Epithelial cell of proximal tubule (primary cell): ENCODE measurements around the gene TRIM40. TPM values are rescaled to one million over a fixed set of nuclear protein-coding genes. Genes with fewer than 3 reads are reported as not detected.

ENCODE experiments used
- DNase-seq: peaks from one replicate; pipeline ENCODE4 v3.0.0-alpha.2; 2011; ENCODE audit warnings: low read depth
- H3K4me3 ChIP-seq: 2 replicates; pipeline ENCODE4 v1.5.1; 2011; ENCODE audit warnings: low read depth, mild to moderate bottlenecking, low read length
- CTCF ChIP-seq: conservative IDR thresholded peaks from 2 replicates; pipeline ENCODE4 v1.5.1; 2012; ENCODE audit warnings: low read depth, mild to moderate bottlenecking, low read length
- total RNA-seq: library from RNA; depleted of rRNA; stranded (reverse); fragments of >200 nt; gene quantifications from 2 replicates; pipeline ENCODE4 v1.2.3, GENCODE V29; 2015

The TRIM40 gene
- total RNA-seq, 1 donor from 2014 or later: not detected

- TF ChIP-seq CTCF: no peak
- no peak overlapping the region for H3K4me3 ChIP-seq
- peak; percentile 48 for DNase-seq
These were observed 14.9 kb downstream of the TRIM40 start for GRCh38 chr6:30150671-30151395.

DNA sequence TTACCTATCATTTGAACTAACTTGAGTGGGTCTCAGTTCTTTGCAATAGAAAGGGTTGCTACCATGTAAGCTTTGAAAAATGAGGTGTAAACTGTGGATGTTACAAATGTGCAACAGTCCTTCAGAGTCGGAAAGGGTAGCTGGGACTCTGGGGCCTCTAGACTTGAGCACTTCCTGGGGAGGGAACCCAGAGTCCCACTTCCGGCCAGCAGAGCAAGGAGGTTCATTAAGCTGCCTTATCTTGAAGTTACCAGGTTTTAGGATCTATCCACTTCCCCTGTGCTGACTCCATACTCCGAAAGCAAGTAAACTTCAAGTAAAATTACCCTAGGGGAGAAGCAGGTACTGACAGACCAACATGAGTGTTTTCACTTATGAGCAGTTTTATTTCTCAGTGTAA lies 15.6 kb downstream of the TRIM40 start:
- no peak for DNase-seq
- no peak for TF ChIP-seq CTCF

DNA sequence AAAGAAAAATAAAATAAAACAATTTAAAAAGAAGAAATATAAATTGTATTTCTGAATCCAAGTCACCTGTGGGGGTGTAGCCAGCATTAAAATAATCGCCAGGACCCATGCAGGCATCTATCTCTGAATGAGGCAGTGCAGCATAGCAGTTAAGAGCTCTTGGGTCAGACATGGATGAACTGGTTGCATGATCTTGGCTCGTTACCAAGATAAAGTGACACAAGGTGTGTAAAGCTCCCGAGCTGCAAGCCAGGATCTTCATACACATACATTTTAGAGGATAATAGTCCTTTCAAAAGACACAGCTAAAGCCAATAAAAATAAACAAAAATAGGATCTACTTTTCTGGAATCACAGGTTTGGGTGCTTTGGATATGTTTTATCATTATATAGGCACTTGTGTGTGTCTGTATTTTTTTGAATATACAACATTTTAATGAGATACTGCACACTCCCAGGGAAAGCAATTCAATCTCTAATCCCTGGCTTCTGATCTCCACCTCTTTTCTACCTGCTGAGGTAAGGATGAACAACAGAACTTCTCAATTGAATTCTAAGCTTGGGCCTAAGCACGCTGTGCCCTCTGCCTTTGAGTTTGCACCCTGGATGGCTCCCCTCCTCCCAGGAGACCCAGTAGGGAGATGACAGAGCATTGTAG lies 16.2 kb downstream of the TRIM40 start:
- TF ChIP-seq CTCF: no peak
- no peak for DNase-seq
- no peak overlapping the region for H3K4me3 ChIP-seq

More for the DNA sequence above, 15.6 kb downstream of the TRIM40 start:
- H3K4me3 ChIP-seq: no peak overlapping the region

DNA sequence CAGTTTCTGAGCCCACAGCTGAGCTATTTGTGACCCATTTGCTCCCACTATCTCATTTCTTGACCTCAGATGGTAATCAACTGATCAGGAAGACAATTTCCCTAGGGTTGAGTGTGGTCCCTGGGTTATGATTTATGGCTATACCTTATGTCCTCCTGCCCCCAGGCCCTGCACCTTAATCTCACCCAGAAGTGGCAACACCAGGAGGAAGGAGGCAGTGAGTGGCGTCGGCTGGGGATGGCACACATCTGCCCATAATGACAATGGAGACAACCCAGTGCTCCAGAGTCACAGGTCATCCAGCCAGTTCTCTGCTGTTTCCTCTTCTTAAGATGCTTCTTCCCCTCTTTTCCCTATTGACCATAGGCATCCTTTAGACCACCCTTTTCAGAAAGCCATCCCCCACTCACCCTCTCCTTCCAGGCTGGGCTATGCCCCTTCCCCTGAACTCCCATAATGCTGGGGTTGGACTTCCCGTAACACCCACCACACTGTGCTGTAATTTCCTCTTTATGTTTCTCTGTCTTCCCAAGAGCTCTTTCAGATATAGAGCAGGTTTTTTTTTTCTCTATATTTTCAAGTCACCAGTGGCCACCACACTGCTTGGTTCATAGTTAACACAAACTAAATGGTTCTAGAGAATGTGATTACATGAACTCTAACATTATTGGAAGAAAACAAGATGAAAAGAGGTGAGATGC lies 17.1 kb downstream of the TRIM40 start:
- no peak overlapping the region for H3K4me3 ChIP-seq
- no peak for DNase-seq

DNA sequence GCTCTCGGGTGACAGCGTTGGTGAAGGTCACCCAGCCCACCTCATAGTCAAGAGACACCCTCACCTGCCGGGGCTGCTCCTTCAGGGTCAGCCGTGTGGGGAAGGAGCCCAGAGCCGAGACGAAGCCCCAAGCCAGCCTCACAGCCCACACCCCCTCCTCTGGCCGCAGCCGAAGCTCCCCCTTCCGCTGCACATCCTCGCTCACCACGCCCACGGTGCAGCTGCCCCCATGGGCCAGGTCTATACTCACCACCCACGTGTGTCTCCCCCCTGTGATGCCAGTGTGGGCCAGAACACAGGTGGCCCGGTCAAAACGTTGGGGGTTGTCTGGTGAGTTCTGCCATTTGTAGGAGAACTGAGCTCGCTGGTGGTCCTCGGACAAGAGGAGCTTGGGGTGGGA lies 18.1 kb downstream of the TRIM40 start:
- no peak overlapping the region for H3K4me3 ChIP-seq
- no peak for DNase-seq
- TF ChIP-seq CTCF: no peak

More for the DNA sequence above, 17.1 kb downstream of the TRIM40 start:
- no peak for TF ChIP-seq CTCF

GRCh38 chr6:30154709-30155519 lies 19.0 kb downstream of the TRIM40 start:
- DNase-seq: peak; percentile 66
- no peak for TF ChIP-seq CTCF
- no peak overlapping the region for H3K4me3 ChIP-seq
